ENCODE results near the gene NCAM2. TPM values are rescaled to one million over a fixed set of nuclear protein-coding genes. Genes with fewer than 3 reads are reported as not detected.

Gene NCAM2
- total RNA-seq, 4 donors from 2014 or later = 0.31 to 2.3 (median 1.7) TPM

GRCh38 chr21:21187579-21187978 lies 189.4 kb downstream of the NCAM2 start:
- DNase-seq (ENCODE audit: low spot score) = no peak
- ATAC-seq (ENCODE audit: low FRiP score) = no peak
- TF ChIP-seq CTCF (IDR thresholded peaks at IDR 0.05) = no peak

- ATAC-seq (ENCODE audit: low FRiP score) = no peak
- TF ChIP-seq CTCF (IDR thresholded peaks at IDR 0.05) = no peak
- no peak for DNase-seq (ENCODE audit: low spot score)
Measured at GRCh38 chr21:21188513-21189195, 190.4 kb downstream of the NCAM2 start.

- no peak for TF ChIP-seq CTCF (IDR thresholded peaks at IDR 0.05)
- ATAC-seq (ENCODE audit: low FRiP score) (no peak), DNase-seq (ENCODE audit: low spot score) (no peak)
Measured at GRCh38 chr21:21195417-21195943, 197.3 kb downstream of the NCAM2 start.

GRCh38 chr21:21196087-21196486 lies 197.9 kb downstream of the NCAM2 start:
- ATAC-seq (ENCODE audit: low FRiP score) (no peak), DNase-seq (ENCODE audit: low spot score) (no peak)
- no peak for TF ChIP-seq CTCF (IDR thresholded peaks at IDR 0.05)

GRCh38 chr21:21196848-21197247 lies 198.6 kb downstream of the NCAM2 start:
- TF ChIP-seq CTCF (IDR thresholded peaks at IDR 0.05) = no peak
- ATAC-seq (ENCODE audit: low FRiP score) = no peak

GRCh38 chr21:21199342-21200102 lies 201.3 kb downstream of the NCAM2 start:
- no peak for TF ChIP-seq CTCF (IDR thresholded peaks at IDR 0.05)
- DNase-seq (ENCODE audit: low spot score) (no peak), ATAC-seq (ENCODE audit: low FRiP score) (peak; percentile 37)

More at GRCh38 chr21:21196848-21197247, 198.6 kb downstream of the NCAM2 start:
- DNase-seq (ENCODE audit: low spot score) = no peak
